HepG2 (cell line): Measurements from ENCODE around the gene PGM5. TPM values are rescaled to one million over a fixed set of nuclear protein-coding genes. Genes with fewer than 3 reads are reported as not detected.

Experiments
- ATAC-seq: fragments of 200-7000 bp; cut with Tn5 transposase; 3 replicates; pipeline ENCODE4 v1.9.1; 2020; ENCODE audit warnings: mild to moderate bottlenecking, moderate library complexity
- BruUV-seq: library from RNA; stranded (reverse); fragments of 400-500 nt; replicated peaks from 2 replicates; lab custom pipeline; 2021; lab: Mats Ljungman, UMichigan
- CTCF ChIA-PET: fragments of 300-600 bp; formaldehyde crosslinking; extraction: SDS; loops from one replicate; lab custom pipeline; 2021; ENCODE audit warnings: low total read pairs, inconsistent platforms, low intra/inter-chr PET ratio; lab: Yijun Ruan, JAX
- POLR2A ChIA-PET: fragments of 350-600 bp; sonication (Branson Sonifier 250); formaldehyde crosslinking; loops from one replicate; lab custom pipeline; 2020; ENCODE audit warnings: antibody characterized with exemption, inconsistent platforms; lab: Yijun Ruan, JAX
- DNase-seq: peaks from one replicate; pipeline ENCODE4 v3.0.0-alpha.2; 2015; ENCODE audit warnings: low spot score
- FAIRE-seq: peaks from 3 replicates; lab custom pipeline; 2011; peaks lifted over from hg19 to GRCh38; lab: Jason Lieb, UNC
- H2AFZ ChIP-seq: one replicate; pipeline ENCODE4 v1.6.1; 2011; ENCODE audit warnings: low read length, inconsistent platforms
- H3K27ac ChIP-seq: fragments of 300-600 bp; 3 replicates; pipeline ENCODE4 v1.8.0; 2011; ENCODE audit warnings: mixed run types, mild to moderate bottlenecking, mixed read lengths, low read length, inconsistent platforms; ENCODE audit not compliant: insufficient read depth; ENCODE audit errors: extremely low read length
- H3K27me3 ChIP-seq, 2 experiments: fragments of 200-600 bp in 1 of 2; 2 replicates in 1 of 2; 3 replicates in 1 of 2; pipeline versions ENCODE4 v1.6.0 to v1.8.0; 2011; ENCODE audit warnings: low read length in 2 of 2, mild to moderate bottlenecking in 2 of 2, moderate library complexity in 2 of 2, inconsistent platforms in 1 of 2; ENCODE audit not compliant: insufficient read depth in 2 of 2, control insufficient read depth in 1 of 2
- H3K36me3 ChIP-seq, 2 experiments: fragments of 200-600 bp in 1 of 2; replicated peaks in 1 of 2; 2 replicates in 1 of 2; 3 replicates in 1 of 2; pipeline versions ENCODE4 v1.5.1 to v1.8.0; 2011; ENCODE audit warnings: low read length in 2 of 2, inconsistent platforms in 1 of 2; ENCODE audit not compliant: insufficient read depth in 2 of 2, control insufficient read depth in 1 of 2
- H3K4me1 ChIP-seq: 2 replicates; pipeline ENCODE4 v1.5.1; 2012; ENCODE audit warnings: low read length, inconsistent platforms; ENCODE audit not compliant: insufficient read depth
- H3K4me2 ChIP-seq: 2 replicates; pipeline ENCODE4 v1.6.0; 2011; ENCODE audit warnings: low read depth, low read length, inconsistent platforms
- H3K4me3 ChIP-seq, 3 experiments: fragments of 200-600 bp in 1 of 3; sonication (generic), shearing (Covaris generic) in 1 of 3; replicated peaks in 1 of 3; 2 replicates each; pipeline ENCODE4 v1.5.1; 2011 to 2016; ENCODE audit warnings: low read length in 3 of 3, inconsistent platforms in 2 of 3, low read depth in 2 of 3, mild to moderate bottlenecking in 2 of 3, control low read depth in 1 of 3, mixed read lengths in 1 of 3; ENCODE audit not compliant: insufficient read depth in 1 of 3
- H3K79me2 ChIP-seq: one replicate; pipeline ENCODE4 v1.6.1; 2011; ENCODE audit warnings: low read length, inconsistent platforms; ENCODE audit not compliant: insufficient read depth
- H3K9ac ChIP-seq: 2 replicates; pipeline ENCODE4 v1.6.0; 2011; ENCODE audit warnings: mild to moderate bottlenecking, low read depth, low read length, inconsistent platforms; ENCODE audit not compliant: insufficient read depth
- H3K9me3 ChIP-seq: 2 replicates; pipeline ENCODE4 v1.5.1; 2012; ENCODE audit warnings: mild to moderate bottlenecking, low read length
- H4K20me1 ChIP-seq: 2 replicates; pipeline ENCODE4 v1.6.0; 2011; ENCODE audit warnings: inconsistent platforms, mild to moderate bottlenecking, low read length, moderate library complexity; ENCODE audit not compliant: insufficient read depth
- AHR ChIP-seq: IDR thresholded peaks from 2 replicates; pipeline ENCODE4 v1.6.1; 2018; ENCODE audit warnings: missing genetic modification reagents, missing compliant biosample characterization
- HDAC1 ChIP-seq: sonication (generic); formaldehyde crosslinking; IDR thresholded peaks from 2 replicates; pipeline ENCODE4 v1.5.1; 2020; ENCODE audit warnings: mild to moderate bottlenecking, missing genetic modification reagents
- HIVEP1 ChIP-seq: sonication (generic); formaldehyde crosslinking; IDR thresholded peaks from 2 replicates; pipeline ENCODE4 v1.4.0; 2020; ENCODE audit warnings: mild to moderate bottlenecking, missing genetic modification reagents
- NFYB ChIP-seq: sonication (generic); formaldehyde crosslinking; IDR thresholded peaks from 2 replicates; pipeline ENCODE4 v1.4.0; 2020; ENCODE audit warnings: missing genetic modification reagents
- PPARG ChIP-seq: conservative IDR thresholded peaks from 2 replicates; pipeline ENCODE4 v1.6.1; 2016; ENCODE audit warnings: missing biosample characterization, missing genetic modification reagents
- STAT5B ChIP-seq: sonication (generic); formaldehyde crosslinking; IDR thresholded peaks from 2 replicates; pipeline ENCODE4 v1.4.0; 2020; ENCODE audit warnings: missing genetic modification reagents
- TCF7L2 ChIP-seq: IDR thresholded peaks from 2 replicates; pipeline ENCODE4 v1.6.1; 2011; ENCODE audit warnings: mild to moderate bottlenecking, low read depth, low read length, moderate library complexity
- ZMYM4 ChIP-seq: sonication (generic); formaldehyde crosslinking; IDR thresholded peaks from 2 replicates; pipeline ENCODE4 v1.8.1; 2023; ENCODE audit warnings: mild to moderate bottlenecking, missing genetic modification reagents
- ZNF790 ChIP-seq: sonication (generic); formaldehyde crosslinking; IDR thresholded peaks from 2 replicates; pipeline ENCODE4 v1.8.0; 2022; ENCODE audit warnings: missing genetic modification reagents, mild to moderate bottlenecking, borderline replicate concordance
- WGBS: methylation state at CpG from one replicate; pipeline ENCODE4 v1.1.6; 2017; ENCODE audit warnings: low lambda C conversion rate; 5-methylcytosine and 5-hydroxymethylcytosine counted together
- in situ Hi-C: cut with HindIII; loops from 2 replicates; pipeline ENCODE4 v1.10.0; 2017; ENCODE audit warnings: low pct_unique_long_range_greater_than_20kb; ENCODE audit not compliant: extremely low pct_ligation_motif_present
- intact Hi-C: fragments of 100-400 bp; cut with micrococcal nuclease; formaldehyde crosslinking; loops from one replicate; pipeline ENCODE4 v1.10.0; 2022; ENCODE audit not compliant: unreplicated experiment
- polyA plus RNA-seq, 8 experiments: library from polyadenylated mRNA; depleted of rRNA in 3 of 8; stranded (reverse) in 7 of 8; unstranded in 1 of 8; fragments of >200 nt; fragmentation: Illumina TruSeq in 4 of 8; extraction: Trizol in 4 of 8; gene quantifications; 2 replicates each; pipeline versions ENCODE4 v1.2.1 to v1.2.3, GENCODE V29; 2011 to 2016; ENCODE audit warnings: low read depth in 4 of 8, missing spikeins in 1 of 8, mixed read lengths in 1 of 8; ENCODE audit not compliant: insufficient read depth in 1 of 8
- total RNA-seq, 5 experiments: library from RNA; depleted of rRNA; stranded (reverse); fragments of >200 nt; fragmentation: Illumina TruSeq; extraction: Trizol; gene quantifications; 2 replicates each; pipeline ENCODE4 v1.2.3, GENCODE V29; 2016; ENCODE audit warnings: low read depth in 1 of 5
- TF ChIP-seq, protein P1 (sequence below): sonication (generic); formaldehyde crosslinking; IDR thresholded peaks from 2 replicates; pipeline ENCODE4 v1.4.0; 2020; ENCODE audit warnings: missing genetic modification reagents
- TF ChIP-seq, protein P2 (sequence below): IDR thresholded peaks from 2 replicates; pipeline ENCODE4 v1.6.1; 2016; ENCODE audit warnings: missing compliant biosample characterization, missing genetic modification reagents, borderline replicate concordance
- TF ChIP-seq, protein P3 (sequence below): sonication (generic); formaldehyde crosslinking; IDR thresholded peaks from 2 replicates; pipeline ENCODE4 v1.4.0; 2020; ENCODE audit warnings: missing genetic modification reagents
- TF ChIP-seq, protein P4 (sequence below): sonication (generic); formaldehyde crosslinking; IDR thresholded peaks from 2 replicates; pipeline ENCODE4 v1.5.0; 2020; ENCODE audit warnings: missing genetic modification reagents
- TF ChIP-seq, protein P5 (sequence below): sonication (generic); formaldehyde crosslinking; conservative IDR thresholded peaks from 2 replicates; pipeline ENCODE4 v1.4.0; 2020; ENCODE audit warnings: missing genetic modification reagents

PGM5 gene
- total and polyA plus RNA-seq, 2 of the 13 experiments (the other 11 are each of a cell fraction or from before 2014, with no cell fraction given), result not detected

DNA sequence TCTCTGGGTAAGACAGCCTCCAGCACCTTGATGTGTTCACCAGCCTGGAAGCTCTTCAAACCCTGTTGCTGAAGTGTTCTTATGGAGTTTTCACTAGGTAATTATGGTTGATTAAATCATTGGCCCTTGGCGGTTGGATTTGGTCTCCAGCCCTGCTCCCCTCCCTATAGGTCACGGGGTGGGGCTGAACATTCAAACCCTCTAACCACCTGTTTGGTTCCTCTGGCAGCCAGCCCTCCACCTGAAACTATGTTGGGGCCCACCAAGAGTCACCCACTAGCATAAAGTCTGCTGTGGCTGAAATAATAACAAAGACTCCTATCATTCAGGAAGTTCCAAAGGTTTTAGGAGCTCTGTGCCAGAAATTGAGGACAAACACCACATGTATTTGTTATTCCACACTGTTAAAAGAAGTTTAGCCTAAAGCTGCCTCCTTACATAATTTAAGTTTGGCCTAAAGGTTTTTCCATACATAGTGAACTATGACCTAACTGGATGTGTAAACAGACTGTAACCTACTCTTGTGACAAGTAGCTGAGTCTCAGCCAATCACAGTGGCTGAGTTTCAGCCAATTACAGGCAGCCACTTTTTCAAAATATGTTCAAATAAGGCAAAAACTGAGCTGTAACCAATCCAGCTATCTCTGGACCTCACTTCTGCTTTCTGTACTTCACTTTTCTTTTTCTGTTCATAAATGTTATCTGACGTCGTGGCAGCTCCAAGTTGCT is 149.4 kb downstream of the PGM5 start:
- 15% methylated on average over 3 of the region's 4 CpGs for WGBS
- no peaks in the 10 kb centered on the region for H3K9me3 ChIP-seq
- H3K4me1 ChIP-seq, result peaks cover 24% of the 10 kb centered on the region
- no peaks in the 10 kb centered on the region for H3K27me3 ChIP-seq
- ChIA-PET POLR2A (no interaction called here), CTCF (no interaction called here)
- no peak for DNase-seq
- no peak overlapping the region for H2AFZ ChIP-seq
- H3K4me3 ChIP-seq, result no peak overlapping the region
- intact Hi-C loops, result no loop called here
- no peak overlapping the region for H3K4me2 ChIP-seq
- in situ Hi-C loops, result no loop called here
- no peak overlapping the region for H3K27ac ChIP-seq
- no peak for ATAC-seq
- no peak overlapping the region for H3K9ac ChIP-seq
- no peaks in the 10 kb centered on the region for H3K79me2 ChIP-seq
- no peaks in the 10 kb centered on the region for H4K20me1 ChIP-seq
- H3K36me3 ChIP-seq, result no peaks in the 10 kb centered on the region
- FAIRE-seq, result no peak
- no TSS peak for BruUV-seq
- TF ChIP-seq, protein P1, sequence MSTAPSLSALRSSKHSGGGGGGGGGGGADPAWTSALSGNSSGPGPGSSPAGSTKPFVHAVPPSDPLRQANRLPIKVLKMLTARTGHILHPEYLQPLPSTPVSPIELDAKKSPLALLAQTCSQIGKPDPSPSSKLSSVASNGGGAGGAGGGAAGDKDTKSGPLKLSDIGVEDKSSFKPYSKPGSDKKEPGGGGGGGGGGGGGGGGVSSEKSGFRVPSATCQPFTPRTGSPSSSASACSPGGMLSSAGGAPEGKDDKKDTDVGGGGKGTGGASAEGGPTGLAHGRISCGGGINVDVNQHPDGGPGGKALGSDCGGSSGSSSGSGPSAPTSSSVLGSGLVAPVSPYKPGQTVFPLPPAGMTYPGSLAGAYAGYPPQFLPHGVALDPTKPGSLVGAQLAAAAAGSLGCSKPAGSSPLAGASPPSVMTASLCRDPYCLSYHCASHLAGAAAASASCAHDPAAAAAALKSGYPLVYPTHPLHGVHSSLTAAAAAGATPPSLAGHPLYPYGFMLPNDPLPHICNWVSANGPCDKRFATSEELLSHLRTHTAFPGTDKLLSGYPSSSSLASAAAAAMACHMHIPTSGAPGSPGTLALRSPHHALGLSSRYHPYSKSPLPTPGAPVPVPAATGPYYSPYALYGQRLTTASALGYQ (CRISPR knock-in tag), result no peak
- TF ChIP-seq PPARG, result 0 out of 2 replicates have a peak, but pooled peaks have one; percentile 12
- TF ChIP-seq, protein P2, sequence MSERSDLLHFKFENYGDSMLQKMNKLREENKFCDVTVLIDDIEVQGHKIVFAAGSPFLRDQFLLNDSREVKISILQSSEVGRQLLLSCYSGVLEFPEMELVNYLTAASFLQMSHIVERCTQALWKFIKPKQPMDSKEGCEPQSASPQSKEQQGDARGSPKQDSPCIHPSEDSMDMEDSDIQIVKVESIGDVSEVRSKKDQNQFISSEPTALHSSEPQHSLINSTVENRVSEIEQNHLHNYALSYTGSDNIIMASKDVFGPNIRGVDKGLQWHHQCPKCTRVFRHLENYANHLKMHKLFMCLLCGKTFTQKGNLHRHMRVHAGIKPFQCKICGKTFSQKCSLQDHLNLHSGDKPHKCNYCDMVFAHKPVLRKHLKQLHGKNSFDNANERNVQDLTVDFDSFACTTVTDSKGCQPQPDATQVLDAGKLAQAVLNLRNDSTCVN (CRISPR knock-in tag), result no peak
- TF ChIP-seq TCF7L2, result no peak
- TF ChIP-seq, protein P3, sequence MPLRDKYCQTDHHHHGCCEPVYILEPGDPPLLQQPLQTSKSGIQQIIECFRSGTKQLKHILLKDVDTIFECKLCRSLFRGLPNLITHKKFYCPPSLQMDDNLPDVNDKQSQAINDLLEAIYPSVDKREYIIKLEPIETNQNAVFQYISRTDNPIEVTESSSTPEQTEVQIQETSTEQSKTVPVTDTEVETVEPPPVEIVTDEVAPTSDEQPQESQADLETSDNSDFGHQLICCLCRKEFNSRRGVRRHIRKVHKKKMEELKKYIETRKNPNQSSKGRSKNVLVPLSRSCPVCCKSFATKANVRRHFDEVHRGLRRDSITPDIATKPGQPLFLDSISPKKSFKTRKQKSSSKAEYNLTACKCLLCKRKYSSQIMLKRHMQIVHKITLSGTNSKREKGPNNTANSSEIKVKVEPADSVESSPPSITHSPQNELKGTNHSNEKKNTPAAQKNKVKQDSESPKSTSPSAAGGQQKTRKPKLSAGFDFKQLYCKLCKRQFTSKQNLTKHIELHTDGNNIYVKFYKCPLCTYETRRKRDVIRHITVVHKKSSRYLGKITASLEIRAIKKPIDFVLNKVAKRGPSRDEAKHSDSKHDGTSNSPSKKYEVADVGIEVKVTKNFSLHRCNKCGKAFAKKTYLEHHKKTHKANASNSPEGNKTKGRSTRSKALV (CRISPR knock-in tag), result no peak
- TF ChIP-seq, protein P4, sequence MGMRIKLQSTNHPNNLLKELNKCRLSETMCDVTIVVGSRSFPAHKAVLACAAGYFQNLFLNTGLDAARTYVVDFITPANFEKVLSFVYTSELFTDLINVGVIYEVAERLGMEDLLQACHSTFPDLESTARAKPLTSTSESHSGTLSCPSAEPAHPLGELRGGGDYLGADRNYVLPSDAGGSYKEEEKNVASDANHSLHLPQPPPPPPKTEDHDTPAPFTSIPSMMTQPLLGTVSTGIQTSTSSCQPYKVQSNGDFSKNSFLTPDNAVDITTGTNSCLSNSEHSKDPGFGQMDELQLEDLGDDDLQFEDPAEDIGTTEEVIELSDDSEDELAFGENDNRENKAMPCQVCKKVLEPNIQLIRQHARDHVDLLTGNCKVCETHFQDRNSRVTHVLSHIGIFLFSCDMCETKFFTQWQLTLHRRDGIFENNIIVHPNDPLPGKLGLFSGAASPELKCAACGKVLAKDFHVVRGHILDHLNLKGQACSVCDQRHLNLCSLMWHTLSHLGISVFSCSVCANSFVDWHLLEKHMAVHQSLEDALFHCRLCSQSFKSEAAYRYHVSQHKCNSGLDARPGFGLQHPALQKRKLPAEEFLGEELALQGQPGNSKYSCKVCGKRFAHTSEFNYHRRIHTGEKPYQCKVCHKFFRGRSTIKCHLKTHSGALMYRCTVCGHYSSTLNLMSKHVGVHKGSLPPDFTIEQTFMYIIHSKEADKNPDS (CRISPR knock-in tag), result no peak
- no peak for TF ChIP-seq HDAC1 (CRISPR knock-in tag)
- TF ChIP-seq, protein P5, sequence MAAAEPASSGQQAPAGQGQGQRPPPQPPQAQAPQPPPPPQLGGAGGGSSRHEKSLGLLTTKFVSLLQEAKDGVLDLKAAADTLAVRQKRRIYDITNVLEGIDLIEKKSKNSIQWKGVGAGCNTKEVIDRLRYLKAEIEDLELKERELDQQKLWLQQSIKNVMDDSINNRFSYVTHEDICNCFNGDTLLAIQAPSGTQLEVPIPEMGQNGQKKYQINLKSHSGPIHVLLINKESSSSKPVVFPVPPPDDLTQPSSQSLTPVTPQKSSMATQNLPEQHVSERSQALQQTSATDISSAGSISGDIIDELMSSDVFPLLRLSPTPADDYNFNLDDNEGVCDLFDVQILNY (CRISPR knock-in tag), result no peak
- TF ChIP-seq HIVEP1, result no peak
- TF ChIP-seq NFYB, result 0 out of 2 replicates have a peak, but pooled peaks have one; percentile 26
- peak; percentile 50; the same call in 1 of the 2 replicates for TF ChIP-seq ZMYM4 (CRISPR knock-in tag)
- TF ChIP-seq STAT5B (CRISPR knock-in tag), result no peak
- TF ChIP-seq AHR, result no peak
- no peak for TF ChIP-seq ZNF790 (CRISPR knock-in tag)
